COR-L47 (cell line): Measurements from ENCODE around the gene RAI1.

Experiments used
- DNase-seq: peaks from one replicate; lab custom pipeline; 2025; lab: John Stamatoyannopoulos, UW

The RAI1 gene

DNA sequence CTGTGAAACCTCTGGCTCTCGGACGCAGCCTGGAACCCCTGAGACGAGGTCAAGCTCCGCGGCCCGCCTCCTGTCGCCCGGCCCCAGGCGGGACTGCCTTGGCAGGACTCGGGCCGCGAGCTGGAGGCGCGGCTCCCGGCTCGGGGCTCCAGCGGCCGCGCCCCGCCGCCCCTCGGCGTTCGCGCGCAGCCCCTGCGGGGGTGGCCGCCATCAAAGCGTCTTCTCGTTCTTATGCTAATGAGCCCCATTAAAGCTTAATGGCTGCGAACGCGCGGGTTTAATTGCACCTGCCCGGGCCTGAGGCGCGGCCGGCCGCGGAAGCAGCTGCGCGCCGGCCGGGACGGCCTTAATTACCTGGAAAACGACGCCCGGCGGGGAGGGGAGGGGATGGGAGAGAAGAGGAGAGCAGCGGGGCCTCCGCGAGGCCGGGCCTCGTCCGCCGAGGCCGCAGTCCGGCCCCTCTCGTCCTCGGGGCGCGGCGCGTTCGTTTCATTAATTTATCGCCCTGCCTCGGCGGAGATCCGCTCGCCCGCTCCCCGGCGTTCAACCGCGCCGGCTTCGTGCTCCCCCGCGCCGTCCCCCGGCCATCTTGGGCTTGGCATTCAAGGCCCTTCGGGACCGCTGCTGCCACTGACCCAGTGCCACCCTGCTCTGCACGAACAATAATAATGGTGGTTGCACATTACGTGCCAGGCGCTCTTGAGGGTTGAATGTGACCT is 19.2 kb downstream of the RAI1 start:
- DNase-seq = peak; percentile 74

GRCh38 chr17:17701112-17701511 is 19.9 kb downstream of the RAI1 start:
- DNase-seq = no peak

DNA sequence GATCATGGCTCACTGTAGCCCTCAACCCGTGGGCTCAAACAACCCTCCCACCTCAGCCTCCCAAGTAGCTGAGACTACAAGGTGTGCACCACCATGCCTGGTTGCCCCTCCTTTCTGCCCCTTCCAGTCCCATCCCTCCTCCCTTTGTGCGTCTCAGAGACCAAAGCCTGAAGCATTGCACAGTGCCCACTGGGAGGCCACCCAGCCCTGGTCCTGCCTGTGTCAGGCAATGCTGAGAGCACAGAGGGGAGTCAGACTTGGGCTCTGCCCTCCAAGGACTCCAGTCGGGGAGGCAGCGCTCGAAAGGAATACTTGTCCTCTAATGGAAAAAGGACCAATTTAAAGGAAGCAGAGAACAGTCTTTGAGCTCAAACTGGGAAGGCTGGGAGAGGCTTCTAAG is 20.4 kb downstream of the RAI1 start:
- no peak for DNase-seq

- DNase-seq = no peak
These were observed 21.3 kb downstream of the RAI1 start for GRCh38 chr17:17702449-17703139.

DNA sequence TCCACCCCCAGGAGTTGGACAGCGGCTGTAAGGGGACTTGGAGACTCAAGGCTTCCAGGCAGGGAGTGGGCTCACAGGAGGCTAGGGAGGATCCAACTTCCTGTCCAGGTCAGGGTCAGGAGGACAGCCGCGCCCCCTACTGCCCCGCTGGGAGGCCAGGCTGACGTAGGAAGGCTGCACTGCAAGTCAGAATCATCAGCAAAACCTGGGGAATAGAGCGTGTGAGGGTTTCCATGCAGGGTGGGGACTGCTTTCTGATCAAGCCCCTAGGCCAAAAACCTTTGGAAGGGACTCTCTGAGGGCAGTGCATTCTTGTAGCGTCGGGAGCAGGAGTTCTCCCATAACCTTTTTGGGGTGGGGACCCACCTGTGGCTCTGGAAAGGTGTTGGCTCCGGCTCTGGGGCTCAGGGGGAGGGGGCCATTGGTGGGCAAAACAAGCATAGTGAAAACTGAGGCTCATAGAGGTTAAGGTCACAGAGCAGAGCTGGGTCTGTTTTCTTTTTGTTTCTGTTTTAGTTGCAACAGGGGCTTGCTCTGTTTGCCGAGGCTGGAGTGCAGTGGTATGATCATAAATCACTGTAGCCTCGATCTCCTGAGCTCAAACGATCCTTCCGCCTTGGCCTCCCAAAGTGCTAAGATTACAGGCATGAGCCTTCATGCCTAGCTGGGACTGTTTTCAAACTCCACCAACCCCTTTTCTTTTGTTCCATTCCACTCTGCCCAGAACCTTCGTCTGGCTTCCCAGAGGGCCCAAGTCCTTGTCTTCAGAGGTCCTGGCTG is 22.1 kb downstream of the RAI1 start:
- no peak for DNase-seq

- DNase-seq = no peak
These were observed 23.7 kb downstream of the RAI1 start for GRCh38 chr17:17704931-17705330.

DNA sequence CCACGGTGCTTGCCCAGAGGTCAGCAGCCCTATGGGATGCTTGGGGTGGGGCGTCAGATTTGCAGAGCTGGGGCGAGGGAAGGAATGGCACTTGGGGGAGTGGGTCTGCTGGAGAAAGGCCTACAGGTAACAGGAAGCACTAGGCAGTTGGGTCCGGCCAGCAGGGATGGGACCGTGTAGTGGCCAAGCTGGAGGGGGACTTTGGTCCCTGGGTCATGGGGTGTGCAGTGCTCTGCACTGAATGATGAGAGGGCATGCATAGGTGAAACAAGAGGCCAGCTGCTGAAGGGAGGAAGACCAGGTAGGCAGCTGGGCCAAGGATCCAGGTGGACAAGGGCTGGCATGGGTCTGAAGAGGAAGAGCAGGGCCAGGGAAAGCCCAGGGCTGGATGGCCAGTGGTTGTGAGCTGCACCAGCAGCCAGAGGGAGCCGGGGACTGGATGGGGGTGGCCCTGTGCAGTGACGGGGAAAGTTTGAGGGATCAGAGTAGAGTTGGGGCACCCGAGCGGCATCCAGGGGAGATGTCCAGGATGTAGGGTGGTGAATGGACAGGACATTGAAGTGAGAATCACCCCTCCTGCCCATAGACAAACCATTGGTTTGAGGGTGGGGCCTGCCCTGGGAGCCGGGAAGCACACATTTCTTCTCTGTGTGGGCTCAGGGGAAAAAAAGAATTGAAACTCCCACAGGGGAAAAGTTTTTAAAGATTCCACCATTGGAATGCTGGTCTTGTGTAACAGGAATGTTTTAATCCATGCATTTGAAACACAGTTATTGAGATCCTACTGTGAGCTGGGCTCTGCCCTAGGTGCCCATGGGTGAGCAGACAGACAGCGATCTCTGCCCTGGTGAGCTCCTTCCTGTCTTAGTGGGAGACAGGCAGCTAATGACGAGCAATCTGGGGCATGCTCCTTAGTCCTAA is 25.1 kb downstream of the RAI1 start:
- DNase-seq = no peak

DNA sequence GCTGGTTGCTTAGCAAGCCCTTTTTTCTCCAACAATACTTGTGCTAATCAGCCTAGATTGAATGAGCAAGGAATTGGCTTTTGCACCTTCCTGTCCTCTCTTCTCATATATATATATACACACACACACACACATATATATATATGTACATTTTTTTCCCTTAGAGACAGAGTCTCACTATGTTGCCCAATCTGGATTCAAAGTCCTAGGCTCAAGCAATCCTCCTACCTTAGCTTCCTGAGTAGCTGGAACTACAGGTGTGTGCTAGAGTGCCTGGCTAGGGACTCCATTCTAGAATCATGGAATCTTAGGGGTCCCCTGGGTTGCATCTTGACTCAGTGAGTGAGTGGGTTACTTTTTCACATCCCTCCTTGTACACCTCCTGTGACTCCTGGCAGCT is 27.0 kb downstream of the RAI1 start:
- no peak for DNase-seq

DNA sequence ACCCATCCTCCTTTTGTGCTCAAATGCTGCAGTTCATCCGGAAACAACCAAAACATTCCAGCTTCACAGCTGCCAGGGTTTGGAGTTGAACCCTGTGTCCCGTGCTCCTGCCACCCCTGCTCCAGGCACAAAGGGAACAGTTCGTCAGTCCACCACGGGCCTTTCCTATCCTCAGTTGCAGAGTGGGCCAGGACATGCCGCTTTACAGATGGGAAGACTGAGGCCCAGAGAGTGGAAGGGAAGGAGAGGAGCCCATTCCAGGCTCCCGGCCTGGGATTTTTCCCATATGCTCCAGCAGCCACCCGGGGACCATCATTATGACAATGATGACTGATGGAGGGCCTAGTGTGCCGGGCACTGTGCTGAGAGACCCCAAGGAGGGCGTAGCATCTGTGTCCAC is 27.6 kb downstream of the RAI1 start:
- no peak for DNase-seq

- no peak for DNase-seq
These were observed 28.6 kb downstream of the RAI1 start for GRCh38 chr17:17709815-17710321.

- no peak for DNase-seq
These were observed 29.1 kb downstream of the RAI1 start for GRCh38 chr17:17710355-17710727.

- DNase-seq = no peak
These were observed 29.7 kb downstream of the RAI1 start for GRCh38 chr17:17710728-17711541.

GRCh38 chr17:17711641-17712162 is 30.4 kb downstream of the RAI1 start:
- DNase-seq = no peak

DNA sequence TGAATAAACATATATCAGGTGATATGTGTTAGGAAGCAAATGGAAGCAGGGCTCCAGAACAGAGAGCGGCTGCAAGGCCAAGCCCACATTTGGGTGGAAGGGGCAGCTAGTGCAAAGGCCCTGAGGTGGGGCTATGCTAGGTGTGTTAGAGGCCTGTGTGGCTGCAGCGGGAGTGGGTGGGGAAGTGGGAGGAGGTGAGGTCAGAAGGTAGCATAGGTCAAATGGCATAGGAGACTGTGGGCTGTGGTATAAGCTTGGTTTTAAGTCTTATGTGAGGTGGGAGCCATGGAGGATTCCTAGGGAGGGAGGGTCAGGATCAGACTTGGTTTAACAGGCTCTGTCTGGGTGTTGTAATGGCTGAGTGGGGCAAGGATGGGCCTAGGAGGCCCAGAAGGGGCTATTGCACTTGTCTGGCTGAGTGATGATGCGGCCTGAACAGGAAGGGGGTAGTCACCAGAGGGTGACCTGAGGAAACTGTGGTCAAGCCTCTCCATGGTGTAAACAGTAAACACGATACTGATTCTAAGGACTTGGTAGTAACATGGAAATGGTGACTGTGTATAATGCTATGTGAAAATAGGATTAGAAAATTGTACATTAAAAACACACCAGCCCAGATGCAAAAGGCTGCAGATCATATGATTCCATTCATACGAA is 31.1 kb downstream of the RAI1 start:
- no peak for DNase-seq

DNA sequence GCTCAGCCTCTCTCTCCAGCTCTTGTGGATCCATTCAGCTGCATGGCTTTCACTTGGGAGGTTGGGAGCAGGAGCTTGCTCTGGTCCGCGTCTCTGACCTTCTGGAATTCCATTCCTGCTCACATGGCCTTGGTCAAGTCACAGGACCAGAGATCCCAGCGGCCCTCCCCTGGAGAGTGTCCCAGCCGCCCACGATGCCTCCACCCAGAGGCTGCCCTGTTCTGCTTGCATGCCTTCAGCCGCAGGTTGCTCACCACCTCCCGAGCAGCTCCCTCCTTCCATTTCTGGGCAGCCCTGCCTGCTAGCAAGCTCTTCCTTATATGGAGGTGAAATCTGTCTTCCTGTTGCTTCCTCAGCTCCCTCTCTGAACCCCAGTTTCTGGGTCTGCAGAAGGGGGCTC is 32.6 kb downstream of the RAI1 start:
- DNase-seq = no peak

GRCh38 chr17:17714261-17714866 is 33.1 kb downstream of the RAI1 start:
- DNase-seq = no peak

- no peak for DNase-seq
These were observed 33.6 kb downstream of the RAI1 start for GRCh38 chr17:17714879-17715278.

- DNase-seq = no peak
These were observed 35.7 kb downstream of the RAI1 start for GRCh38 chr17:17716837-17717523.

- no peak for DNase-seq
These were observed 37.0 kb downstream of the RAI1 start for GRCh38 chr17:17718251-17718650.
